ENCODE results near the gene RAMP3. TPM values are rescaled to one million over a fixed set of nuclear protein-coding genes. Genes with fewer than 3 reads are reported as not detected.
"Not testable (repeated sequence)": the region's sequence is repeated elsewhere in the genome, so short reads cannot be mapped to it uniquely, and the experiment has no call there.

The RAMP3 gene
- total and polyA plus RNA-seq, 9 donors, result 2.9 to 26.0 (median 8.0) TPM

GRCh38 chr7:45150199-45150598 is 7.4 kb upstream of the RAMP3 start:
- H3K27me3 ChIP-seq, result no peaks in the 10 kb centered on the region
- no peaks in the 10 kb centered on the region for H3K9me3 ChIP-seq
- intact Hi-C loops (cut with DNase I), result no loop called here
- no peaks in the 10 kb centered on the region for H3K36me3 ChIP-seq
- H3K4me1 ChIP-seq (ENCODE audit: insufficient read depth), result no peaks in the 10 kb centered on the region
- no peak for DNase-seq
- H3K4me3 ChIP-seq, result no peak overlapping the region
- 86 to 91% (median 87%) methylated on average over 11 of the region's 11 CpGs for WGBS, 3 donors
- no peak for TF ChIP-seq CTCF (IDR thresholded peaks at IDR 0.05)
- no peak for TF ChIP-seq EP300 (IDR thresholded peaks at IDR 0.05)
- TF ChIP-seq POLR2A (IDR thresholded peaks at IDR 0.05), result no peak
- no peak overlapping the region for H3K27ac ChIP-seq

DNA sequence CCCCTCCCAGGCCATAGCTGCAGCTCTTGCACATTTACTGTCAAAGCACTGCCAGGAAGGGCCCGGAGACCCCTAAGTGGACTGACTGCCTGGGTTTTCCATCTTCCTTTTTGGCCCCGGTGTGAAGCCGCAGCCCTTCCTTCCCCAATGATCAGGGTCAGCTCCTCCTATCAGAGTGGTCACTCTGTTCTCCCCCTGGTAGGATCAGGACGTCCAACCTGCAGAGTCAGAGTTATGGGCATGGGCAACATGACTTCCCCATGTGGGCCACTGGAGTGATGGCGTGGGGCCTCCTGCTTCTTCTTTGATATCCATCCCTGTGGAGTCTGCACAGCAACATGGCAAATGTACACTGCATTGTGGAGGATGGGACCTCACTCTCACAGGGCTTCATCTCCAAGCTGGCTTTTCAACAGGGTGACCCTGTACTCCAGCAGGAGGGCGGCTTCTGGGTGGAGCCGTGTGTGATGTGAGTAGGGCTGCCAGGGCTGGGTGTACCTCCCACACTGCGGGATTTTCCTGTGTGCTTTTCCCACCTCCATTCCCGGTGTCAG is 6.4 kb upstream of the RAMP3 start:
- WGBS, 3 donors, result 62 to 68% (median 67%) methylated on average over 9 of the region's 9 CpGs
- Histone ChIP-seq H3K36me3 (no peaks in the 10 kb centered on the region), H3K27ac (no peak overlapping the region), H3K4me3 (no peak overlapping the region), H3K4me1 (ENCODE audit: insufficient read depth) (no peaks in the 10 kb centered on the region), H3K27me3 (no peaks in the 10 kb centered on the region), H3K9me3 (no peaks in the 10 kb centered on the region)
- DNase-seq, result no peak
- no peak for TF ChIP-seq CTCF (IDR thresholded peaks at IDR 0.05)
- TF ChIP-seq POLR2A (IDR thresholded peaks at IDR 0.05), result no peak
- no peak for TF ChIP-seq EP300 (IDR thresholded peaks at IDR 0.05)
- intact Hi-C loops (cut with DNase I), result no loop called here

- no peak for DNase-seq
- Histone ChIP-seq H3K4me1 (ENCODE audit: insufficient read depth) (no peaks in the 10 kb centered on the region), H3K27ac (no peak overlapping the region), H3K4me3 (no peak overlapping the region), H3K27me3 (no peaks in the 10 kb centered on the region), H3K36me3 (no peaks in the 10 kb centered on the region), H3K9me3 (no peaks in the 10 kb centered on the region)
- intact Hi-C loops (cut with DNase I), result no loop called here
- 49 to 63% (median 57%) methylated on average over 3 of the region's 3 CpGs for WGBS, 3 donors
- TF ChIP-seq EP300 (IDR thresholded peaks at IDR 0.05) (no peak), CTCF (IDR thresholded peaks at IDR 0.05) (no peak), POLR2A (IDR thresholded peaks at IDR 0.05) (no peak)
Observed at GRCh38 chr7:45151967-45152366, 5.6 kb upstream of the RAMP3 start.

DNA sequence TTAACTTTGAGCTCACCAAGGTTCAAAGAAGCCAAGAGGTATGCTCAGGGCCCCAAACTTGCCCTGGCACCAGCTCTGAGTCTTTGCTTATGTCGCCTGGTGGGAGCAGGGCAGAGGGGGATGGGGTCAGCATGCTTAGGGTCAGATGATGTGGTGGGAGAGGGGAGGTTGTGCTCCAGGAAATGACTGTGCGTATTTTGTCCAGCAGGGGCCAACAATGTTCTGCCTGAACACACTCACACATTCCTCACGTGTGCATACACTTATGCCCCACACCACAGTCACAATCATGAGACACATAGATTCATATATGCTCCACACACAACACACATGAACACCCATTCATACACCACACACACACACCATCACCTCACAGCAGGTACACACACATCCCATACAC is 4.4 kb upstream of the RAMP3 start:
- 32 to 55% (median 38%) methylated on average over 3 of the region's 3 CpGs for WGBS, 3 donors
- H3K27ac ChIP-seq, result no peak overlapping the region
- no peaks in the 10 kb centered on the region for H3K27me3 ChIP-seq
- H3K36me3 ChIP-seq, result no peaks in the 10 kb centered on the region
- DNase-seq, result no peak
- no peaks in the 10 kb centered on the region for H3K9me3 ChIP-seq
- no peaks in the 10 kb centered on the region for H3K4me1 ChIP-seq (ENCODE audit: insufficient read depth)
- intact Hi-C loops (cut with DNase I), result no loop called here
- TF ChIP-seq POLR2A (IDR thresholded peaks at IDR 0.05), result no peak
- no peak for TF ChIP-seq CTCF (IDR thresholded peaks at IDR 0.05)
- TF ChIP-seq EP300 (IDR thresholded peaks at IDR 0.05), result no peak
- H3K4me3 ChIP-seq, result no peak overlapping the region

- H3K4me1 ChIP-seq (ENCODE audit: insufficient read depth); H3K27ac ChIP-seq; H3K36me3 ChIP-seq; H3K27me3 ChIP-seq; intact Hi-C loops (cut with DNase I); DNase-seq; H3K4me3 ChIP-seq; H3K9me3 ChIP-seq: not testable (repeated sequence)
- 84 to 90% (median 85%) methylated on average over 8 of the region's 8 CpGs for WGBS, 3 donors
Observed at GRCh38 chr7:45153861-45154260, 3.7 kb upstream of the RAMP3 start.
